ENCODE data around the gene WSB1. TPM values are rescaled to one million over a fixed set of nuclear protein-coding genes. Genes with fewer than 3 reads are reported as not detected.
"Not testable (repeated sequence)": the region's sequence is repeated elsewhere in the genome, so short reads cannot be mapped to it uniquely, and the experiment has no call there.

Gene WSB1
- total and polyA plus RNA-seq, 9 donors, result 98.9 to 249 (median 145) TPM

GRCh38 chr17:27323538-27324215 is 29.8 kb downstream of the WSB1 start:
- Histone ChIP-seq H3K4me1 (ENCODE audit: control insufficient read depth, insufficient read depth, low read length) (peaks cover 38% of the 10 kb centered on the region), H3K27me3 (ENCODE audit: control insufficient read depth, insufficient read depth, low read length) (no peaks in the 10 kb centered on the region), H3K9me3 (replicated peaks; ENCODE audit: control insufficient read depth, low read depth, low read length) (no peaks in the 10 kb centered on the region), H3K4me3 (ENCODE audit: low read length) (no peak overlapping the region), H3K27ac (ENCODE audit: low read length) (peak overlapping the region; percentile 47), H3K36me3 (ENCODE audit: control insufficient read depth, insufficient read depth, low read length) (peaks cover 6% of the 10 kb centered on the region)
- peak; percentile 74 for DNase-seq
- 39% methylated on average over 4 of the region's 7 CpGs for WGBS (ENCODE audit: insufficient coverage)

GRCh38 chr17:27324771-27325339 is 30.9 kb downstream of the WSB1 start:
- H3K27ac ChIP-seq (ENCODE audit: low read length), result no peak overlapping the region
- H3K27me3 ChIP-seq (ENCODE audit: control insufficient read depth, insufficient read depth, low read length), result no peaks in the 10 kb centered on the region
- 65% methylated on average over 4 of the region's 5 CpGs for whole genome bisulfite sequencing (ENCODE audit: insufficient coverage)
- H3K4me1 ChIP-seq (ENCODE audit: control insufficient read depth, insufficient read depth, low read length), result peaks cover 27% of the 10 kb centered on the region
- no peaks in the 10 kb centered on the region for H3K9me3 ChIP-seq (replicated peaks; ENCODE audit: control insufficient read depth, low read depth, low read length)
- no peak overlapping the region for H3K4me3 ChIP-seq (ENCODE audit: low read length)
- no peak for DNase-seq
- H3K36me3 ChIP-seq (ENCODE audit: control insufficient read depth, insufficient read depth, low read length), result no peaks in the 10 kb centered on the region

- Histone ChIP-seq H3K9me3 (replicated peaks; ENCODE audit: control insufficient read depth, low read depth, low read length) (no peaks in the 10 kb centered on the region), H3K4me1 (ENCODE audit: control insufficient read depth, insufficient read depth, low read length) (peaks cover 20% of the 10 kb centered on the region), H3K27me3 (ENCODE audit: control insufficient read depth, insufficient read depth, low read length) (no peaks in the 10 kb centered on the region), H3K27ac (ENCODE audit: low read length) (no peak overlapping the region), H3K4me3 (ENCODE audit: low read length) (no peak overlapping the region), H3K36me3 (ENCODE audit: control insufficient read depth, insufficient read depth, low read length) (no peaks in the 10 kb centered on the region)
- DNase-seq, result no peak
- 75% methylated on average over 2 of the region's 2 CpGs for WGBS (ENCODE audit: insufficient coverage)
Observed at GRCh38 chr17:27326051-27326450, 32.1 kb downstream of the WSB1 start.

GRCh38 chr17:27326585-27326984 is 32.7 kb downstream of the WSB1 start:
- no peak for DNase-seq
- no peaks in the 10 kb centered on the region for H3K36me3 ChIP-seq (ENCODE audit: control insufficient read depth, insufficient read depth, low read length)
- no peaks in the 10 kb centered on the region for H3K9me3 ChIP-seq (replicated peaks; ENCODE audit: control insufficient read depth, low read depth, low read length)
- H3K27ac ChIP-seq (ENCODE audit: low read length), result no peak overlapping the region
- no peak overlapping the region for H3K4me3 ChIP-seq (ENCODE audit: low read length)
- WGBS (ENCODE audit: insufficient coverage), result no CpG with 5 or more reads among the region's 1 CpG
- H3K27me3 ChIP-seq (ENCODE audit: control insufficient read depth, insufficient read depth, low read length), result no peaks in the 10 kb centered on the region
- peaks cover 22% of the 10 kb centered on the region for H3K4me1 ChIP-seq (ENCODE audit: control insufficient read depth, insufficient read depth, low read length)

- H3K36me3 ChIP-seq (ENCODE audit: control insufficient read depth, insufficient read depth, low read length), result no peaks in the 10 kb centered on the region
- no peak for DNase-seq
- H3K4me1 ChIP-seq (ENCODE audit: control insufficient read depth, insufficient read depth, low read length), result peaks cover 27% of the 10 kb centered on the region
- no peaks in the 10 kb centered on the region for H3K27me3 ChIP-seq (ENCODE audit: control insufficient read depth, insufficient read depth, low read length)
- 67% methylated on average over 2 of the region's 7 CpGs for WGBS (ENCODE audit: insufficient coverage)
- H3K4me3 ChIP-seq (ENCODE audit: low read length), result no peak overlapping the region
- no peak overlapping the region for H3K27ac ChIP-seq (ENCODE audit: low read length)
- H3K9me3 ChIP-seq (replicated peaks; ENCODE audit: control insufficient read depth, low read depth, low read length), result no peaks in the 10 kb centered on the region
Observed at GRCh38 chr17:27327397-27327796, 33.5 kb downstream of the WSB1 start.

- DNase-seq, result no peak
- no peaks in the 10 kb centered on the region for H3K9me3 ChIP-seq (replicated peaks; ENCODE audit: control insufficient read depth, low read depth, low read length)
- H3K4me3 ChIP-seq (ENCODE audit: low read length), result no peak overlapping the region
- 80% methylated on average over 1 of the region's 4 CpGs for WGBS (ENCODE audit: insufficient coverage)
- no peaks in the 10 kb centered on the region for H3K36me3 ChIP-seq (ENCODE audit: control insufficient read depth, insufficient read depth, low read length)
- H3K27ac ChIP-seq (ENCODE audit: low read length), result no peak overlapping the region
- H3K4me1 ChIP-seq (ENCODE audit: control insufficient read depth, insufficient read depth, low read length), result peaks cover 31% of the 10 kb centered on the region
- no peaks in the 10 kb centered on the region for H3K27me3 ChIP-seq (ENCODE audit: control insufficient read depth, insufficient read depth, low read length)
Observed at GRCh38 chr17:27327871-27328270, 34.0 kb downstream of the WSB1 start.

GRCh38 chr17:27328686-27329085 is 34.8 kb downstream of the WSB1 start:
- not testable (repeated sequence) for H3K27ac ChIP-seq (ENCODE audit: low read length); DNase-seq; H3K27me3 ChIP-seq (ENCODE audit: control insufficient read depth, insufficient read depth, low read length); H3K4me3 ChIP-seq (ENCODE audit: low read length); H3K36me3 ChIP-seq (ENCODE audit: control insufficient read depth, insufficient read depth, low read length); H3K9me3 ChIP-seq (replicated peaks; ENCODE audit: control insufficient read depth, low read depth, low read length)
- peaks cover 32% of the 10 kb centered on the region for H3K4me1 ChIP-seq (ENCODE audit: control insufficient read depth, insufficient read depth, low read length)
- WGBS (ENCODE audit: insufficient coverage), result 92% methylated on average over 6 of the region's 9 CpGs

GRCh38 chr17:27329146-27329805 is 35.4 kb downstream of the WSB1 start:
- no peaks in the 10 kb centered on the region for H3K27me3 ChIP-seq (ENCODE audit: control insufficient read depth, insufficient read depth, low read length)
- WGBS (ENCODE audit: insufficient coverage), result 77% methylated on average over 4 of the region's 8 CpGs
- DNase-seq, result no peak

GRCh38 chr17:27332047-27332393 is 38.1 kb downstream of the WSB1 start:
- H3K27me3 ChIP-seq (ENCODE audit: control insufficient read depth, insufficient read depth, low read length), result no peaks in the 10 kb centered on the region
- 93% methylated on average over 2 of the region's 3 CpGs for WGBS (ENCODE audit: insufficient coverage)

More at GRCh38 chr17:27329146-27329805, 35.4 kb downstream of the WSB1 start:
- H3K36me3 ChIP-seq (ENCODE audit: control insufficient read depth, insufficient read depth, low read length), result no peaks in the 10 kb centered on the region
- H3K9me3 ChIP-seq (replicated peaks; ENCODE audit: control insufficient read depth, low read depth, low read length), result no peaks in the 10 kb centered on the region
- H3K27ac ChIP-seq (ENCODE audit: low read length), result no peak overlapping the region
- no peak overlapping the region for H3K4me3 ChIP-seq (ENCODE audit: low read length)
- peaks cover 28% of the 10 kb centered on the region for H3K4me1 ChIP-seq (ENCODE audit: control insufficient read depth, insufficient read depth, low read length)

GRCh38 chr17:27332485-27333409 is 38.8 kb downstream of the WSB1 start:
- Histone ChIP-seq H3K9me3 (replicated peaks; ENCODE audit: control insufficient read depth, low read depth, low read length) (no peaks in the 10 kb centered on the region), H3K4me1 (ENCODE audit: control insufficient read depth, insufficient read depth, low read length) (peaks cover 21% of the 10 kb centered on the region), H3K27me3 (ENCODE audit: control insufficient read depth, insufficient read depth, low read length) (no peaks in the 10 kb centered on the region), H3K4me3 (ENCODE audit: low read length) (peak overlapping the region; percentile 51), H3K27ac (ENCODE audit: low read length) (peak overlapping the region; percentile 96), H3K36me3 (ENCODE audit: control insufficient read depth, insufficient read depth, low read length) (no peaks in the 10 kb centered on the region)
- peak; percentile 99 for DNase-seq
- WGBS (ENCODE audit: insufficient coverage), result 1% methylated on average over 44 of the region's 52 CpGs

More at GRCh38 chr17:27332047-27332393, 38.1 kb downstream of the WSB1 start:
- DNase-seq, result no peak
- H3K36me3 ChIP-seq (ENCODE audit: control insufficient read depth, insufficient read depth, low read length), result no peaks in the 10 kb centered on the region
- H3K27ac ChIP-seq (ENCODE audit: low read length), result peak overlapping the region; percentile 96
- peaks cover 21% of the 10 kb centered on the region for H3K4me1 ChIP-seq (ENCODE audit: control insufficient read depth, insufficient read depth, low read length)
- H3K4me3 ChIP-seq (ENCODE audit: low read length), result no peak overlapping the region
- no peaks in the 10 kb centered on the region for H3K9me3 ChIP-seq (replicated peaks; ENCODE audit: control insufficient read depth, low read depth, low read length)

Measured in muscle of leg (tissue), 11 donors.